ENCODE results near the gene PSMG3. TPM values are rescaled to one million over a fixed set of nuclear protein-coding genes. Genes with fewer than 3 reads are reported as not detected.

The PSMG3 gene
- total and polyA plus RNA-seq, 2 experiments from 2014 or later: 28.3 to 84.8 TPM

DNA sequence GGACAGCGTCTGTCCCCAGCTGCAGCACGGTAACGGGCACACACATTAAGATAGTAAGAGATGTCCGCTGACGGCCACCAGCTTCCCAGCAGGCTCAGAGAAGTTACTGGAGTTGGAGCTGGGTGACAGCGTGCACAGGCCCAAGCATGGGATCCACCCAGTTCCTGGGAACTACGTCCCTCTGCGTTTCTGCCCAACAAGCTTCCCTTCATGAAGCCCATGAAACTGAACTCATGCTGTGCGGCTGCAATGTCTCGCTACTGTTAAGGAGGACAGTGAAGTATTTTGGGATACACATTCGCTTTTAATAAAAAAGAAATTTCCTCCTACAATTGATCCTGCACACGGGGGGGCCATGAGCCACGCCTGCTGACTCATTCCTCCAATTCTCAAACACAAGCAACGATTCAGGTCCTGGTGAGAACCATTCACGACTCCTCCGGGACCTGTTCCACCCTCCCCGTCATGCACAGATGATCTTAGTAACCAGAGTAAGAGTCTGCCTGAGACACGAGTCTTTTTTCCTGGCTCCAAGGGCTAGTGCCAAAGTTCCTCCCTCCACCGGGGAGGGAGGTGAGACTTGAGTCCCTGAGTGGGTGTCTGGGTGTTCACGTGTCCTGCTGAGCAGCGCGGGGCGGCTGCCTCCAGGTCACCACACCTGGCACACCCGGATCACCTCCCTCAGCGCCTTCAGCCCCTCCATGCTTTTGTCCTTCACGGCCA lies 2.6 kb downstream of the PSMG3 start:
- H3K4me3 ChIP-seq: no peak overlapping the region
- H3K36me3 Mint-ChIP-seq (ENCODE audit: low read depth): peaks cover 42% of the 10 kb centered on the region
- H3K4me3 Mint-ChIP-seq: no peak overlapping the region

More for the DNA sequence above, 2.6 kb downstream of the PSMG3 start:
- Histone ChIP-seq H3K27me3 (ENCODE audit: insufficient read depth) (no peaks in the 10 kb centered on the region), H3K79me2 (replicated peaks; ENCODE audit: insufficient read depth) (0 out of 2 replicates have a peak, but pooled peaks cover 3% of the 10 kb centered on the region), H4K20me1 (replicated peaks; ENCODE audit: insufficient read depth) (no peaks in the 10 kb centered on the region), H3K9me2 (ENCODE audit: insufficient read depth) (no peaks in the 10 kb centered on the region), H3K27ac (ENCODE audit: low read depth) (no peak overlapping the region), H3K4me1 (ENCODE audit: insufficient read depth) (no peaks in the 10 kb centered on the region), H3K4me2 (no peak overlapping the region), H3F3A (replicated peaks; ENCODE audit: low read depth) (no peaks in the 10 kb centered on the region), H2AFZ (peak overlapping the region; percentile 52; the same call in 1 of the 2 replicates), H3K36me3 (ENCODE audit: insufficient read depth) (no peaks in the 10 kb centered on the region)
- Mint-ChIP-seq H3K27ac (peak overlapping the region; percentile 86), H3K4me1 (peaks cover 29% of the 10 kb centered on the region), H3K27me3 (ENCODE audit: insufficient read depth, low read depth, poor library complexity) (peaks cover 5% of the 10 kb centered on the region), H3K9me3 (no peaks in the 10 kb centered on the region)
- no peak for DNase-seq (ENCODE audit: low spot score)
- ATAC-seq: no peak
- TF ChIP-seq CTCF (conservative IDR thresholded peaks at IDR 0.05; ENCODE audit: low read depth in 2 of 2): no peak
- TF ChIP-seq NANOG (IDR thresholded peaks at IDR 0.05; ENCODE audit: borderline replicate concordance): no peak
- TF ChIP-seq POLR2AphosphoS5 (IDR thresholded peaks at IDR 0.05; ENCODE audit: low read depth): no peak
- no peak for TF ChIP-seq JUNB (IDR thresholded peaks at IDR 0.05; ENCODE audit: unreplicated experiment)
- no peak for TF ChIP-seq CREB1 (CRISPR knock-in tag; IDR thresholded peaks at IDR 0.05; ENCODE audit: low read depth)
- TF ChIP-seq ZNF331 (CRISPR knock-in tag; IDR thresholded peaks at IDR 0.05; ENCODE audit: low read depth): no peak
- TF ChIP-seq ZNF114 (CRISPR knock-in tag; IDR thresholded peaks at IDR 0.05): no peak
- TF ChIP-seq, protein P1, sequence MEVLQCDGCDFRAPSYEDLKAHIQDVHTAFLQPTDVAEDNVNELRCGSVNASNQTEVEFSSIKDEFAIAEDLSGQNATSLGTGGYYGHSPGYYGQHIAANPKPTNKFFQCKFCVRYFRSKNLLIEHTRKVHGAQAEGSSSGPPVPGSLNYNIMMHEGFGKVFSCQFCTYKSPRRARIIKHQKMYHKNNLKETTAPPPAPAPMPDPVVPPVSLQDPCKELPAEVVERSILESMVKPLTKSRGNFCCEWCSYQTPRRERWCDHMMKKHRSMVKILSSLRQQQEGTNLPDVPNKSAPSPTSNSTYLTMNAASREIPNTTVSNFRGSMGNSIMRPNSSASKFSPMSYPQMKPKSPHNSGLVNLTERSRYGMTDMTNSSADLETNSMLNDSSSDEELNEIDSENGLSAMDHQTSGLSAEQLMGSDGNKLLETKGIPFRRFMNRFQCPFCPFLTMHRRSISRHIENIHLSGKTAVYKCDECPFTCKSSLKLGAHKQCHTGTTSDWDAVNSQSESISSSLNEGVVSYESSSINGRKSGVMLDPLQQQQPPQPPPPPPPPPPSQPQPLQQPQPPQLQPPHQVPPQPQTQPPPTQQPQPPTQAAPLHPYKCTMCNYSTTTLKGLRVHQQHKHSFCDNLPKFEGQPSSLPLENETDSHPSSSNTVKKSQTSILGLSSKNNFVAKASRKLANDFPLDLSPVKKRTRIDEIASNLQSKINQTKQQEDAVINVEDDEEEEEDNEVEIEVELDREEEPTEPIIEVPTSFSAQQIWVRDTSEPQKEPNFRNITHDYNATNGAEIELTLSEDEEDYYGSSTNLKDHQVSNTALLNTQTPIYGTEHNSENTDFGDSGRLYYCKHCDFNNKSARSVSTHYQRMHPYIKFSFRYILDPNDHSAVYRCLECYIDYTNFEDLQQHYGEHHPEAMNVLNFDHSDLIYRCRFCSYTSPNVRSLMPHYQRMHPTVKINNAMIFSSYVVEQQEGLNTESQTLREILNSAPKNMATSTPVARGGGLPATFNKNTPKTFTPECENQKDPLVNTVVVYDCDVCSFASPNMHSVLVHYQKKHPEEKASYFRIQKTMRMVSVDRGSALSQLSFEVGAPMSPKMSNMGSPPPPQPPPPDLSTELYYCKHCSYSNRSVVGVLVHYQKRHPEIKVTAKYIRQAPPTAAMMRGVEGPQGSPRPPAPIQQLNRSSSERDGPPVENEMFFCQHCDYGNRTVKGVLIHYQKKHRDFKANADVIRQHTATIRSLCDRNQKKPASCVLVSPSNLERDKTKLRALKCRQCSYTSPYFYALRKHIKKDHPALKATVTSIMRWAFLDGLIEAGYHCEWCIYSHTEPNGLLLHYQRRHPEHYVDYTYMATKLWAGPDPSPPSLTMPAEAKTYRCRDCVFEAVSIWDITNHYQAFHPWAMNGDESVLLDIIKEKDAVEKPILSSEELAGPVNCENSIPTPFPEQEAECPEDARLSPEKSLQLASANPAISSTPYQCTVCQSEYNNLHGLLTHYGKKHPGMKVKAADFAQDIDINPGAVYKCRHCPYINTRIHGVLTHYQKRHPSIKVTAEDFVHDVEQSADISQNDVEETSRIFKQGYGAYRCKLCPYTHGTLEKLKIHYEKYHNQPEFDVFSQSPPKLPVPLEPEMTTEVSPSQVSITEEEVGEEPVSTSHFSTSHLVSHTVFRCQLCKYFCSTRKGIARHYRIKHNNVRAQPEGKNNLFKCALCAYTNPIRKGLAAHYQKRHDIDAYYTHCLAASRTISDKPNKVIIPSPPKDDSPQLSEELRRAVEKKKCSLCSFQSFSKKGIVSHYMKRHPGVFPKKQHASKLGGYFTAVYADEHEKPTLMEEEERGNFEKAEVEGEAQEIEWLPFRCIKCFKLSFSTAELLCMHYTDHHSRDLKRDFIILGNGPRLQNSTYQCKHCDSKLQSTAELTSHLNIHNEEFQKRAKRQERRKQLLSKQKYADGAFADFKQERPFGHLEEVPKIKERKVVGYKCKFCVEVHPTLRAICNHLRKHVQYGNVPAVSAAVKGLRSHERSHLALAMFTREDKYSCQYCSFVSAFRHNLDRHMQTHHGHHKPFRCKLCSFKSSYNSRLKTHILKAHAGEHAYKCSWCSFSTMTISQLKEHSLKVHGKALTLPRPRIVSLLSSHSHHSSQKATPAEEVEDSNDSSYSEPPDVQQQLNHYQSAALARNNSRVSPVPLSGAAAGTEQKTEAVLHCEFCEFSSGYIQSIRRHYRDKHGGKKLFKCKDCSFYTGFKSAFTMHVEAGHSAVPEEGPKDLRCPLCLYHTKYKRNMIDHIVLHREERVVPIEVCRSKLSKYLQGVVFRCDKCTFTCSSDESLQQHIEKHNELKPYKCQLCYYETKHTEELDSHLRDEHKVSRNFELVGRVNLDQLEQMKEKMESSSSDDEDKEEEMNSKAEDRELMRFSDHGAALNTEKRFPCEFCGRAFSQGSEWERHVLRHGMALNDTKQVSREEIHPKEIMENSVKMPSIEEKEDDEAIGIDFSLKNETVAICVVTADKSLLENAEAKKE (CRISPR knock-in tag; IDR thresholded peaks at IDR 0.05): no peak
- no peak for TF ChIP-seq ETS1 (IDR thresholded peaks at IDR 0.05)
- no peak for TF ChIP-seq REST (IDR thresholded peaks at IDR 0.05; ENCODE audit: unreplicated experiment)
- no peak for TF ChIP-seq EZH2 (IDR thresholded peaks at IDR 0.05; ENCODE audit: low read depth, unreplicated experiment)
- TF ChIP-seq STAT1 (IDR thresholded peaks at IDR 0.05; ENCODE audit: unreplicated experiment): no peak
- no peak for TF ChIP-seq EZH2phosphoT487 (IDR thresholded peaks at IDR 0.05; ENCODE audit: unreplicated experiment)
